Trophoblast cell (in vitro differentiated cells and primary cell): ENCODE results near the gene IGSF10.

ENCODE experiments used
- DNase-seq, 2 donors: peaks; one replicate each; pipeline ENCODE4 v3.0.0-alpha.2; 2016
- H2AFZ ChIP-seq: 2 replicates; pipeline ENCODE4 v1.6.1; 2013; ENCODE audit warnings: low read length, moderate library complexity, mild to moderate bottlenecking; ENCODE audit not compliant: insufficient read depth, poor library complexity
- H2AK5ac ChIP-seq: 2 replicates; pipeline ENCODE4 v1.6.1; 2013; ENCODE audit warnings: mild to moderate bottlenecking, low read length
- H2BK120ac ChIP-seq: 2 replicates; pipeline ENCODE4 v1.6.1; 2013; ENCODE audit warnings: low read length, mild to moderate bottlenecking, moderate library complexity; ENCODE audit not compliant: insufficient read depth, poor library complexity
- H2BK12ac ChIP-seq: 2 replicates; pipeline ENCODE4 v1.6.1; 2013; ENCODE audit warnings: mild to moderate bottlenecking, low read length, moderate library complexity
- H2BK5ac ChIP-seq: 2 replicates; pipeline ENCODE4 v1.6.1; 2013; ENCODE audit warnings: low read length, low read depth, moderate library complexity, mild to moderate bottlenecking; ENCODE audit not compliant: poor library complexity
- H3K14ac ChIP-seq: 2 replicates; pipeline ENCODE4 v1.6.1; 2013; ENCODE audit warnings: mild to moderate bottlenecking, low read length
- H3K18ac ChIP-seq: 2 replicates; pipeline ENCODE4 v1.6.1; 2013; ENCODE audit warnings: mild to moderate bottlenecking, low read length
- H3K23ac ChIP-seq: 2 replicates; pipeline ENCODE4 v1.6.1; 2013; ENCODE audit warnings: low read length
- H3K27ac ChIP-seq: 2 replicates; pipeline ENCODE4 v1.5.1; 2013; ENCODE audit warnings: low read depth, mild to moderate bottlenecking, inconsistent platforms, low read length, moderate library complexity
- H3K27me3 ChIP-seq: 2 replicates; pipeline ENCODE4 v1.6.1; 2013; ENCODE audit warnings: inconsistent platforms, mild to moderate bottlenecking, low read length, moderate library complexity; ENCODE audit not compliant: insufficient read depth
- H3K36me3 ChIP-seq, 2 experiments: 1 replicate in 1 of 2; 2 replicates in 1 of 2; pipeline ENCODE4 v1.6.1; 2013; ENCODE audit warnings: low read length in 2 of 2, mild to moderate bottlenecking in 2 of 2, moderate library complexity in 1 of 2; ENCODE audit not compliant: insufficient read depth in 2 of 2, control insufficient read depth in 1 of 2
- H3K4ac ChIP-seq: 2 replicates; pipeline ENCODE4 v1.6.1; 2013; ENCODE audit warnings: low read depth, mild to moderate bottlenecking, low read length, moderate library complexity
- H3K4me1 ChIP-seq, 2 experiments: 1 replicate in 1 of 2; 2 replicates in 1 of 2; pipeline ENCODE4 v1.6.1; 2013; ENCODE audit warnings: low read length in 2 of 2, mild to moderate bottlenecking in 2 of 2, moderate library complexity in 1 of 2; ENCODE audit not compliant: insufficient read depth in 2 of 2, control insufficient read depth in 1 of 2
- H3K4me2 ChIP-seq: 2 replicates; pipeline ENCODE4 v1.6.1; 2013; ENCODE audit warnings: inconsistent platforms, mild to moderate bottlenecking, low read length, moderate library complexity
- H3K4me3 ChIP-seq: 2 replicates; pipeline ENCODE4 v1.5.1; 2013; ENCODE audit warnings: mild to moderate bottlenecking, low read depth, low read length, inconsistent platforms
- H3K79me1 ChIP-seq: one replicate; pipeline ENCODE4 v1.6.1; 2013; ENCODE audit warnings: low read length
- H3K79me2 ChIP-seq: 2 replicates; pipeline ENCODE4 v1.6.1; 2013; ENCODE audit warnings: low read length, mild to moderate bottlenecking; ENCODE audit not compliant: control insufficient read depth, insufficient read depth, poor library complexity
- H3K9ac ChIP-seq: 2 replicates; pipeline ENCODE4 v1.6.1; 2013; ENCODE audit warnings: mild to moderate bottlenecking, low read length
- H3K9me3 ChIP-seq: 2 replicates; pipeline ENCODE4 v1.6.1; 2013; ENCODE audit warnings: low read depth, mild to moderate bottlenecking, control low read depth, inconsistent platforms, low read length; ENCODE audit not compliant: insufficient read depth
- H4K12ac ChIP-seq: 2 replicates; pipeline ENCODE4 v1.6.1; 2013; ENCODE audit warnings: low read depth, mild to moderate bottlenecking, low read length, moderate library complexity
- H4K8ac ChIP-seq: 2 replicates; pipeline ENCODE4 v1.6.1; 2013; ENCODE audit warnings: low read depth, mild to moderate bottlenecking, low read length, moderate library complexity
- H4K91ac ChIP-seq: one replicate; pipeline ENCODE4 v1.6.1; 2013; ENCODE audit warnings: low read depth, mild to moderate bottlenecking, low read length, moderate library complexity
- WGBS: extraction: QIAGEN DNeasy Blood & Tissue Kit; methylation state at CpG from one replicate; pipeline ENCODE4 v1.1.7; 2013; ENCODE audit warnings: missing lambda C conversion rate; ENCODE audit not compliant: insufficient read length, insufficient coverage; ENCODE audit errors: extremely low coverage; 5-methylcytosine and 5-hydroxymethylcytosine counted together

The IGSF10 gene

GRCh38 chr3:151480492-151480891 lies 19.6 kb upstream of the IGSF10 start:
- H3K4ac ChIP-seq = no peak overlapping the region
- no peaks in the 10 kb centered on the region for H3K79me2 ChIP-seq
- no peak overlapping the region for H4K91ac ChIP-seq
- no peak overlapping the region for H3K4me3 ChIP-seq
- H3K79me1 ChIP-seq = no peaks in the 10 kb centered on the region
- H3K9ac ChIP-seq = no peak overlapping the region
- H3K4me1 ChIP-seq = peaks cover 0 to 3% of the 10 kb centered on the region in 2 experiments
- H2BK5ac ChIP-seq = no peak overlapping the region
- H2BK12ac ChIP-seq = no peak overlapping the region
- no peak overlapping the region for H3K4me2 ChIP-seq
- no peaks in the 10 kb centered on the region for H3K27me3 ChIP-seq
- WGBS = no CpG with 5 or more reads among the region's 2 CpGs
- peaks cover 4% of the 10 kb centered on the region for H3K9me3 ChIP-seq
- no peaks in the 10 kb centered on the region for H3K36me3 ChIP-seq
- H2BK120ac ChIP-seq = no peak overlapping the region
- H3K23ac ChIP-seq = no peak overlapping the region
- H3K14ac ChIP-seq = no peak overlapping the region
- H2AFZ ChIP-seq = no peak overlapping the region
- no peak overlapping the region for H4K12ac ChIP-seq
- H4K8ac ChIP-seq = no peak overlapping the region
- no peak overlapping the region for H2AK5ac ChIP-seq
- no peak overlapping the region for H3K27ac ChIP-seq
- H3K18ac ChIP-seq = no peak overlapping the region
- no peak for DNase-seq

DNA sequence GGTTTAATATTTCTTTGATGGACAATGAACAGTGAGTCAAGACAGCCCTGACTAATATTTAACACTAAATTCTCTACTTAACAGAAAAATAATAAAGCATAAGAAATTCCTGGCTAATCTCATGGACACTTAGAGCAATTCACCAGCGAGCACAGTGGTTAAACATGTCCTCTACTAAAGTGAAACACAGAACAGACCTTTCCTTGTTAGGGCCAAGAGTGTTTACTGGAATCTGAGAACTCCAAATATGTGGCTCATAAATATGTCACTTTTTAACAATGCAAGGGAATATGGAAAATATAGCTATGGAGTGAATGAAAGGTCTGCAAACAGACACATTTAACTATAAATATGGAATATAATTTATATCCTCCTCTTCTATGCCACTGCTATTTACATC lies 18.6 kb upstream of the IGSF10 start:
- H3K14ac ChIP-seq = no peak overlapping the region
- WGBS = no CpG with 5 or more reads among the region's 1 CpG
- no peak overlapping the region for H3K9ac ChIP-seq
- H3K4ac ChIP-seq = no peak overlapping the region
- no peak overlapping the region for H2BK12ac ChIP-seq
- no peaks in the 10 kb centered on the region for H3K36me3 ChIP-seq
- no peaks in the 10 kb centered on the region for H3K79me2 ChIP-seq
- H3K18ac ChIP-seq = no peak overlapping the region
- H3K4me1 ChIP-seq = peaks cover 0 to 3% of the 10 kb centered on the region in 2 experiments
- no peak for DNase-seq
- no peak overlapping the region for H3K4me2 ChIP-seq
- no peaks in the 10 kb centered on the region for H3K27me3 ChIP-seq
- no peak overlapping the region for H3K23ac ChIP-seq
- H4K91ac ChIP-seq = no peak overlapping the region
- no peak overlapping the region for H3K27ac ChIP-seq
- no peaks in the 10 kb centered on the region for H3K79me1 ChIP-seq
- no peak overlapping the region for H2AK5ac ChIP-seq
- no peak overlapping the region for H2BK120ac ChIP-seq
- no peak overlapping the region for H4K12ac ChIP-seq
- peaks cover 4% of the 10 kb centered on the region for H3K9me3 ChIP-seq
- no peak overlapping the region for H3K4me3 ChIP-seq
- H2AFZ ChIP-seq = no peak overlapping the region
- no peak overlapping the region for H2BK5ac ChIP-seq
- no peak overlapping the region for H4K8ac ChIP-seq

GRCh38 chr3:151478335-151478697 lies 17.5 kb upstream of the IGSF10 start:
- Histone ChIP-seq H4K91ac (no peak overlapping the region), H2AK5ac (no peak overlapping the region), H3K27me3 (no peaks in the 10 kb centered on the region), H3K27ac (no peak overlapping the region), H3K4me1 (peaks cover 0 to 3% of the 10 kb centered on the region in 2 experiments), H3K4me2 (no peak overlapping the region), H2BK12ac (no peak overlapping the region), H3K9ac (no peak overlapping the region), H2AFZ (no peak overlapping the region), H3K23ac (no peak overlapping the region), H3K18ac (no peak overlapping the region), H3K9me3 (peaks cover 4% of the 10 kb centered on the region), H2BK5ac (no peak overlapping the region), H3K4ac (no peak overlapping the region), H4K12ac (no peak overlapping the region), H4K8ac (no peak overlapping the region), H3K79me1 (no peaks in the 10 kb centered on the region), H3K79me2 (no peaks in the 10 kb centered on the region), H3K14ac (no peak overlapping the region), H3K36me3 (no peaks in the 10 kb centered on the region), H3K4me3 (no peak overlapping the region), H2BK120ac (no peak overlapping the region)
- WGBS = no CpG with 5 or more reads among the region's 1 CpG
- DNase-seq = no peak

DNA sequence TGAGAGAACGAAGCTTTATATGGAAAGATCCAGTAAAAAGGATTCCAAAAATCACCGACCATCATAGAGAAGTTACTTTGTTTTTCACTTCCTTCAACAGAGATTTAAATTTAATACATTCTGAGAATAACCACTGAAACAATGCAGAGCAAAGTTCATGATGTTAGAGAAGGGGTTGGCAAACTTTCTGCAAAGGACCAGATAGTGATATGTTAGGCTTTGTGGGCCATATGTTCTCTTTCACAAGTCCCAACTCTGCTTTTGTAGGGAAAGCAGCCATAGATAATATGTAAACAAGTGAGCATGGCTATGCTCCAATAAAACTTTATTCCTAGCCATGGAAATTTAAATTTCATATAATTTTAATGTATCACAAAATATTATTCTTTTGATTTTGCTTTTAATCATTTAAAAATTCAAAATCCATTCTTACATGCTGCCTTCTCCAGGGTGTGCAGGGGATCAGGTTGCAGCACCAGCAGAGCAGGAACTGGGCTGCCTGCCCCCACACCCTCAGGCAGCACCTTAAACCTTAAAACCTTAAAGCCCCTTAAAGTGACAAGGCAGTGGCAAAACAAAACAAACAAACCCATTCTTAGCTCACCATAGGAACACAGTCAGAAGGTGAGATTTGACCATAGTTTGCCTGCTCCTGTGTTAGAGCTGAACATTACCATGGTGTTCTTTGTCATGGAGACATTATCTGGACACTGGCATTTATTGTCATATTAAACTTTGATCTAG lies 16.9 kb upstream of the IGSF10 start:
- no peak for DNase-seq
- Histone ChIP-seq H2BK5ac (no peak overlapping the region), H4K8ac (no peak overlapping the region), H2BK120ac (no peak overlapping the region), H2BK12ac (no peak overlapping the region), H3K27me3 (no peaks in the 10 kb centered on the region), H3K4me2 (peak overlapping the region; percentile 8), H3K4me1 (peaks cover 0 to 3% of the 10 kb centered on the region in 2 experiments), H4K91ac (no peak overlapping the region), H3K9ac (no peak overlapping the region), H3K18ac (no peak overlapping the region), H3K23ac (no peak overlapping the region), H2AK5ac (no peak overlapping the region), H3K4me3 (no peak overlapping the region), H3K4ac (no peak overlapping the region), H3K14ac (no peak overlapping the region), H3K36me3 (no peaks in the 10 kb centered on the region), H3K27ac (no peak overlapping the region), H2AFZ (no peak overlapping the region), H3K9me3 (peaks cover 4% of the 10 kb centered on the region), H3K79me2 (no peaks in the 10 kb centered on the region), H4K12ac (no peak overlapping the region), H3K79me1 (no peaks in the 10 kb centered on the region)
- WGBS = no CpG with 5 or more reads among the region's 2 CpGs
